Measurements from ENCODE around the gene TERT. TPM values are rescaled to one million over a fixed set of nuclear protein-coding genes. Genes with fewer than 3 reads are reported as not detected.

Gene TERT
- total and polyA plus RNA-seq, 2 of the 13 experiments (the other 11 are each of a cell fraction or from before 2014, with no cell fraction given) = 4.3 to 5.9 TPM

DNA sequence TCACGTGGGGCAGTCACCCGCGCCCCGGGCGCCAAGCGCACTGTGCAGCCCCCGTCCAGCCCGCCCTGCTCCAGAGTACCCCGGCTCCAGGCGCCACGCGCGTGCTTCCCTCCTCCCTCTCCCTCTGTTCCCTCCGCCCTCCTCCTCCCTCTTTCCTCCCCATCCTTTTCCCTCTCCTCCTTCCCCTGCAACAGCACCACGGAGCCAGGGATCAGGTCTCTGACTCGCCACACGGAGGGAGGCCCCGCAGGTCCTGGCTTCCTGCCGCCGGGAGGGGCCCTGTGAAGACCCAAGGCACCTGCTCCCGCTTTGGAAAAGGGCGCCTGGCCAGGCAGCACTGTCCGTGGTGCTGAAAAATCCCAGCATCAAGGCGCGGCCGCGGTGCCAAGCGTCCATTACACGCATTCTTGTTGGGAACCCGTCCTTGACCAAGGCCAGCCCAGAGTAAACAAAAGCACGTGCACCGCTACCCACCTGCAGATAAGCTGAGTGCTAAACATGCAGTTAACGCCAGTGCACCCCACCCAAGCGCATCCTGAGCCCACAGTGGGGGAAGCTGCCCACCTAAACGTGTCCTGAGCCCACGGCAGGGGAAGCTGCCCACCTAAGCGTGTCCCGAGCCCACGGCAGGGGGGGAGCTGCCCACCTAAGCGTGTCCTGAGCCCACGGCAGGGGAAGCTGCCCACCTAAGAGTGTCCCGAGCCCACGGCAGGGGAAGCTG is 48.0 kb downstream of the TERT start (continued):
- TF ChIP-seq ZSCAN31 (CRISPR knock-in tag; IDR thresholded peaks at IDR 0.05; ENCODE audit: low read depth) = no peak
- TF ChIP-seq, protein P1, sequence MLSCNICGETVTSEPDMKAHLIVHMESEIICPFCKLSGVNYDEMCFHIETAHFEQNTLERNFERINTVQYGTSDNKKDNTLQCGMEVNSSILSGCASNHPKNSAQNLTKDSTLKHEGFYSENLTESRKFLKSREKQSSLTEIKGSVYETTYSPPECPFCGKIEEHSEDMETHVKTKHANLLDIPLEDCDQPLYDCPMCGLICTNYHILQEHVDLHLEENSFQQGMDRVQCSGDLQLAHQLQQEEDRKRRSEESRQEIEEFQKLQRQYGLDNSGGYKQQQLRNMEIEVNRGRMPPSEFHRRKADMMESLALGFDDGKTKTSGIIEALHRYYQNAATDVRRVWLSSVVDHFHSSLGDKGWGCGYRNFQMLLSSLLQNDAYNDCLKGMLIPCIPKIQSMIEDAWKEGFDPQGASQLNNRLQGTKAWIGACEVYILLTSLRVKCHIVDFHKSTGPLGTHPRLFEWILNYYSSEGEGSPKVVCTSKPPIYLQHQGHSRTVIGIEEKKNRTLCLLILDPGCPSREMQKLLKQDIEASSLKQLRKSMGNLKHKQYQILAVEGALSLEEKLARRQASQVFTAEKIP (CRISPR knock-in tag; IDR thresholded peaks at IDR 0.05; ENCODE audit: borderline replicate concordance) = no peak
- no peak for TF ChIP-seq ATF7 (IDR thresholded peaks at IDR 0.05)
- TF ChIP-seq ATF7 (CRISPR knock-in tag; IDR thresholded peaks at IDR 0.05) = no peak
- TF ChIP-seq ZNF225 (CRISPR knock-in tag; IDR thresholded peaks at IDR 0.05) = no peak; the same call in 1 of the 2 replicates
- TF ChIP-seq, protein P2, sequence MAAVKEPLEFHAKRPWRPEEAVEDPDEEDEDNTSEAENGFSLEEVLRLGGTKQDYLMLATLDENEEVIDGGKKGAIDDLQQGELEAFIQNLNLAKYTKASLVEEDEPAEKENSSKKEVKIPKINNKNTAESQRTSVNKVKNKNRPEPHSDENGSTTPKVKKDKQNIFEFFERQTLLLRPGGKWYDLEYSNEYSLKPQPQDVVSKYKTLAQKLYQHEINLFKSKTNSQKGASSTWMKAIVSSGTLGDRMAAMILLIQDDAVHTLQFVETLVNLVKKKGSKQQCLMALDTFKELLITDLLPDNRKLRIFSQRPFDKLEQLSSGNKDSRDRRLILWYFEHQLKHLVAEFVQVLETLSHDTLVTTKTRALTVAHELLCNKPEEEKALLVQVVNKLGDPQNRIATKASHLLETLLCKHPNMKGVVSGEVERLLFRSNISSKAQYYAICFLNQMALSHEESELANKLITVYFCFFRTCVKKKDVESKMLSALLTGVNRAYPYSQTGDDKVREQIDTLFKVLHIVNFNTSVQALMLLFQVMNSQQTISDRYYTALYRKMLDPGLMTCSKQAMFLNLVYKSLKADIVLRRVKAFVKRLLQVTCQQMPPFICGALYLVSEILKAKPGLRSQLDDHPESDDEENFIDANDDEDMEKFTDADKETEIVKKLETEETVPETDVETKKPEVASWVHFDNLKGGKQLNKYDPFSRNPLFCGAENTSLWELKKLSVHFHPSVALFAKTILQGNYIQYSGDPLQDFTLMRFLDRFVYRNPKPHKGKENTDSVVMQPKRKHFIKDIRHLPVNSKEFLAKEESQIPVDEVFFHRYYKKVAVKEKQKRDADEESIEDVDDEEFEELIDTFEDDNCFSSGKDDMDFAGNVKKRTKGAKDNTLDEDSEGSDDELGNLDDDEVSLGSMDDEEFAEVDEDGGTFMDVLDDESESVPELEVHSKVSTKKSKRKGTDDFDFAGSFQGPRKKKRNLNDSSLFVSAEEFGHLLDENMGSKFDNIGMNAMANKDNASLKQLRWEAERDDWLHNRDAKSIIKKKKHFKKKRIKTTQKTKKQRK (IDR thresholded peaks at IDR 0.05; ENCODE audit: low read length) = no peak
- peak; percentile 92; the same call in 1 of the 2 replicates for TF ChIP-seq ZNF678 (CRISPR knock-in tag; IDR thresholded peaks at IDR 0.05)
- TF ChIP-seq, protein P3, sequence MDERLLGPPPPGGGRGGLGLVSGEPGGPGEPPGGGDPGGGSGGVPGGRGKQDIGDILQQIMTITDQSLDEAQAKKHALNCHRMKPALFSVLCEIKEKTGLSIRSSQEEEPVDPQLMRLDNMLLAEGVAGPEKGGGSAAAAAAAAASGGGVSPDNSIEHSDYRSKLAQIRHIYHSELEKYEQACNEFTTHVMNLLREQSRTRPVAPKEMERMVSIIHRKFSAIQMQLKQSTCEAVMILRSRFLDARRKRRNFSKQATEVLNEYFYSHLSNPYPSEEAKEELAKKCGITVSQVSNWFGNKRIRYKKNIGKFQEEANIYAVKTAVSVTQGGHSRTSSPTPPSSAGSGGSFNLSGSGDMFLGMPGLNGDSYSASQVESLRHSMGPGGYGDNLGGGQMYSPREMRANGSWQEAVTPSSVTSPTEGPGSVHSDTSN (CRISPR knock-in tag; IDR thresholded peaks at IDR 0.05) = no peak
- no peak for TF ChIP-seq RFXANK (CRISPR knock-in tag; IDR thresholded peaks at IDR 0.05)
- TF ChIP-seq, protein P4, sequence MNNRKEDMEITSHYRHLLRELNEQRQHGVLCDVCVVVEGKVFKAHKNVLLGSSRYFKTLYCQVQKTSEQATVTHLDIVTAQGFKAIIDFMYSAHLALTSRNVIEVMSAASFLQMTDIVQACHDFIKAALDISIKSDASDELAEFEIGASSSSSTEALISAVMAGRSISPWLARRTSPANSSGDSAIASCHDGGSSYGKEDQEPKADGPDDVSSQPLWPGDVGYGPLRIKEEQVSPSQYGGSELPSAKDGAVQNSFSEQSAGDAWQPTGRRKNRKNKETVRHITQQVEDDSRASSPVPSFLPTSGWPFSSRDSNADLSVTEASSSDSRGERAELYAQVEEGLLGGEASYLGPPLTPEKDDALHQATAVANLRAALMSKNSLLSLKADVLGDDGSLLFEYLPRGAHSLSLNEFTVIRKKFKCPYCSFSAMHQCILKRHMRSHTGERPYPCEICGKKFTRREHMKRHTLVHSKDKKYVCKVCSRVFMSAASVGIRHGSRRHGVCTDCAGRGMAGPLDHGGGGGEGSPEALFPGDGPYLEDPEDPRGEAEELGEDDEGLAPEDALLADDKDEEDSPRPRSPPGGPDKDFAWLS (CRISPR knock-in tag; IDR thresholded peaks at IDR 0.05; ENCODE audit: borderline replicate concordance) = no peak
- TF ChIP-seq ZNF484 (CRISPR knock-in tag; IDR thresholded peaks at IDR 0.05; ENCODE audit: borderline replicate concordance, low read depth) = no peak
- TF ChIP-seq ZNF616 (CRISPR knock-in tag; IDR thresholded peaks at IDR 0.05; ENCODE audit: low read depth) = no peak
- no peak for TF ChIP-seq JUN (CRISPR knock-in tag; IDR thresholded peaks at IDR 0.05)
- TF ChIP-seq KLF15 (CRISPR knock-in tag; IDR thresholded peaks at IDR 0.05; ENCODE audit: borderline replicate concordance) = peak; percentile 82
- no peak for TF ChIP-seq MTF2 (CRISPR knock-in tag; IDR thresholded peaks at IDR 0.05; ENCODE audit: borderline replicate concordance)
- TF ChIP-seq ZNF562 (CRISPR knock-in tag; IDR thresholded peaks at IDR 0.05; ENCODE audit: borderline replicate concordance) = no peak

Measured in HepG2 (cell line).